Midbrain (tissue), 1 donor: ENCODE measurements around the gene SNED1.
"Not testable (repeated sequence)": the region's sequence is repeated elsewhere in the genome, so short reads cannot be mapped to it uniquely, and the experiment has no call there.

Experiments
- DNase-seq: peaks from one replicate; lab custom pipeline; 2025; lab: John Stamatoyannopoulos, UW

Gene SNED1

GRCh38 chr2:240972636-240973521 lies 25.5 kb upstream of the SNED1 start:
- peak; percentile 52 for DNase-seq

- no peak for DNase-seq
Observed at GRCh38 chr2:240974771-240975572, 23.4 kb upstream of the SNED1 start.

DNA sequence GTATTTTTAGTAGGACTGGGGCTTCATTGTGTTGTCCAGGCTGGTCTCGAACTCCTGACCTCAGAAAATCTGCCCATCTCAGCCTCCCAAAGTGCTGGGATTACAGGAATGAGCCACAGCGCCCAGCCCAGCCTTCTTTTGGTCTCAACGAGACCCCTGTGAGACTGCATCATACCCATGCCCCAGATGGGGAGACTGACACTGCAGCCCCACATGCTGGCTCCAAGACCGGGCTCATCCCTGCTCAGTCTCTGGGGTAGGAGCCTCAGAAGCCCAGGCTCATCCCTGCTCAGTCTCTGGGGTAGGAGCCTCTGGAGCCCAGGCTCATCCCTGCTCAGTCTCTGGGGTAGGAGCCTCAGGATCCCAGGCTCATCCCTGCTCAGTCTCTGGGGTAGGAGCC lies 22.5 kb upstream of the SNED1 start:
- DNase-seq = not testable (repeated sequence)

- no peak for DNase-seq
Observed at GRCh38 chr2:240981280-240981679, 17.1 kb upstream of the SNED1 start.

GRCh38 chr2:240981871-240982800 lies 16.3 kb upstream of the SNED1 start:
- no peak for DNase-seq

DNA sequence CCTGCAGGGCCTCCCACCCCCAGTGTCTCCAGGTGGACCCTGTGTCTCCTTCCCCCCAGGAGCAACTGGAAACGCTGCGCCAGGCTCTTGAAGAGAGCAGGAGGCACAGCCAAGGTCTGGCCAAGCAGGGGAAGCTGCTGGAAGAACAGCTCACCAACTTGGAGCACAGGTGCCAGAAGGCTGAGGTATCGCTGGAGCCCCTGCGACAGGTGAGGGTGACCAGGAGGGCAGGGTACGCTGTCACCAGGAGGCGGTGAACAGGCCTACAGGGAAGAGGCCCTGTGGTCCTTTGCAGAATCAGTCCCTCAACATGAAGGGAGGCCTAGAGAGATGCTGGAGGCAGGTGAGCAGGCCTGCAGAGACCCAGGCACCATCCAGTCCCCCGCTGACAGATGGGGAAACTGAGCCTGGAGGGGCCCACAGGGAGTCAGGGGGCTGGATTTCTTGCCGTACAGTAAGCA lies 15.6 kb upstream of the SNED1 start:
- no peak for DNase-seq

DNA sequence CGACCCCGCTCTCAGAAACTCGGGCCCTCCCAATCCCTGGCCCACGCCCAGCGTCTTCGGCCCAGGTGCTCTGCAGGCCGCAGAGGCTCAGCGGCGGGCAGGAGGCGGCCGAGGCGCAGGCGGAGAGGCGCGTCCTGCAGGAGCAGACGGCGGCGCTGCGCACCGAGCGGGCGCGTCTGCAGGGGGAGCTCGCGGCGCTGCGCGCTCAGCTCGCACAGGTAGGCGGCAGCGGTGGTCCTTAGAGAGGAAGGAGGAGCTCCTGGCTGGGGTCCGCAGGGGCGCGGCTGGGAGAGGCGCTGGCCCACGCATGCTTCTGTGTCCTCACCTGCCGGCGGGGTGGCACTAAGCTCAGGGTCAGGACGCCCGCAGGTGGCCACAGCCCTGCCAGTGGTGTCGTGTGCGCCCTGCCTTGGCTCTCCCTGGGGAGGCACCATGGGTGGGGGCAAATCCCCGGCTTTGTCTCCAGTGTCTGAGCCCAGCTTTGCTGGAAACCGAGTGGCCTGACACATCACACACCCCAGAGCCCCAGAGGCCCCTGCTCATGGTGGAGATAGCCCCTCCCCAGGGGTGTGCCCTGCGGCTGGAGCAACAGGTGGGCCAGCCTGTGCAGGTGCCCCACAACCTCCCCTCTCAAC lies 14.9 kb upstream of the SNED1 start:
- DNase-seq = no peak

DNA sequence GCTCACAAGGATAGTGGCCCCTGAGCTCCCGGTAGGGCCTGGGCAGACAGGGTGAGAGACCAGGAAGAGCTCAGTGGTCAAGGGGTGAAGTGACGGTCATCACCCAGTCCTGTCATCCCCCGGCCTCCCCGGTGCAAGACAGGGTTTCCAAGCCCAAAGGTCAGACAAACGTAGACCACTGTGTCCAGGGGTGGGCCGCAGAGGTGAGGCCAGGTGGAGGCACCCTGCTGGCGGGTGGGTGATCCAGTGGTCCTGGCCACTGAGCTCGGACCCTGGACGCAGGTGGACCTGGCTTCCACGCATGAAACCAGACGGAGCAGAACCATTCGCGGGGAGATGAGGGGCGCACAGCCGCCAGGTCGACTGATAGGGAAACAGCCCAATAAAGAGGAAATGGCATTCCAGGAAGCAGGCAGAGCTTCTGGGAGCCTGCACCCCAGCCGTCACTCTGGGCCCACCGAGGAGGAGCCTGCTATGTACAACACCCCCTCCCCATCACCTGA lies 14.4 kb upstream of the SNED1 start:
- DNase-seq = no peak

- no peak for DNase-seq
Observed at GRCh38 chr2:240985881-240986786, 12.3 kb upstream of the SNED1 start.

DNA sequence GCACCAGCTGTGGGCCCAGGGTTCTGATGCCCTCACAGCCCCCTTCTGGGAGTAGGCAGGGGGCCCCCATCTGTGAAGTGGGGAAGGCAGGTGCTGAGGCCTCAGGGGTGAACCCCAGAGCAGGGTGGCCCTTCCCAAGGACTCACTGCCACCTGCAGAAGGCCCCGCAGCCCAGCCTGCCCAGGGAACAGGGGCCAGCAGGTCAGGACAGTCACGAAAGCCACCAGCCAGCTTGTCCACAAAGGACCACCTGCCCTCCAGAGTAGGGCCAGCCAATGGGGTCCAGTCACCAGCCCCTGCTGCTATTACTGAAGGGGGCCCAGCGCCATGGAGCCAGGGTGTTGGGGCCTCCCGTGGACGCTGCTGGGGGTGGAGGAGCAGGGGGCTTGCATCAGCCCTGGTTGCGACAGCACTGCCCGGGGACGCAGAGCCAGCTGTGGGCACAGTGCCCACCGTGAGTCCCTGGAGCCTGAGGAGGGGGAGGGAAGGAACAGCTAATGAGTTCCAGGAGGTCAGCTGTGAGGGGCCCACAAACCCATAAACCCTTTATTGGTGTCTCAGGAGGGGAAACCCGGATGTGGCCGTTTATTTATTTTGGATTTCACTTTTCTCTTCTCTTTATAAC lies 11.5 kb upstream of the SNED1 start:
- DNase-seq = no peak

DNA sequence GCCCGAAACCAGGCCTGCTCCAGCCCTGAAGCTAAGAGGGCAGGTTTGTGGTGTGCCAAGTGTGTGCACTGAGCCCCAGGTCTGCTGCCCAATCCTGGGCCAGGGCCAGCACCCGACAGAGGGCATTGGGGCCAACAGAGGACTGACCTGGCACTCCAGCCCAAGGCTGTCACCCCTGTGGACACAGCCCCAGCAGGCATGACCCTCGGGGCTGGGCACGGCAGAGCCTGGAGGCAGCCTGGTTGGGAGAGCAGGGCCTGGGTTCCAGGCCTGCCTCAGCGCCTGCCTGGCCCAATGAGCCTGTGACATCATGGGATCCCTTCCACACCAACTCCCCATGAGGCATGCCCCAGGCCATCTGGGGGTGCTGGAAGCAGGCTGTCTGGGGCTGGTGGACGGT lies 10.8 kb upstream of the SNED1 start:
- DNase-seq = no peak

GRCh38 chr2:240988146-240988545 lies 10.3 kb upstream of the SNED1 start:
- no peak for DNase-seq

DNA sequence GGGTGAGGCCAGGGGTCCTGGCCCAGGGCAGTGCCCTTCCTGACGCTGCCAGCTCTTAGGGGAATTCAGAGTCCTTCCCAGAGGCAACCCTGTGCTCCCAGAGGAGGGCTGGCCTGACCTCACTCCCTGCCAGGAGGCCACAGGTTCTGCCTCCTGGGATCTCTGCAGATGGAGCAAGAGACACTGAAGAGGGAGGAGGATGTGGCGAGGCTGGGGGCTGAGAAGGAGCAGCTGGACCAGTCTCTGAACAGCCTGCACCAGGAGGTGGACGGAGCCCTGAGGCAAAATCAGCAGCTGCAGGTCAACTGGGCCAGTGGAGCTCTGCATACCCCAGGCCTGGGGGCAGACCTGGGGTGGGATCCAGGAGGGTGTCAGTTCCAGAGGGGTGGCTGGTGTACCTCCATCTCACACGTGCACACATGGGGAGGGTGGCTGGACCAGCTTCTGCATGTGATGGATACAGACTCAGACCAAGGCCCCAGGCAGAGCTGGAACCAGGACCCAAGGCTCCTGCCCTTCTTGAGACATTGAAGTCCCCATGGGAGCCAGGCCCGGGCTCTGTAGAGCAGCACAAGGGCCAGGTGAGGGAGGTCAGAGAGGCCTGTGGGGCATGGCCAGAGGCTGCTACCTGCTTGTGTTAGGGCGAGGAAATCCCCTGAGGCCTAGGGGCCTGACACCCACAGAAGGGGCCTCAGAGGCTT lies 9.7 kb upstream of the SNED1 start:
- no peak for DNase-seq

GRCh38 chr2:240989451-240990265 lies 8.8 kb upstream of the SNED1 start:
- DNase-seq = no peak

- no peak for DNase-seq
Observed at GRCh38 chr2:240990266-240990529, 8.2 kb upstream of the SNED1 start.

- DNase-seq = no peak
Observed at GRCh38 chr2:240990726-240991377, 7.6 kb upstream of the SNED1 start.

- DNase-seq = no peak
Observed at GRCh38 chr2:240991378-240992263, 6.8 kb upstream of the SNED1 start.
